ENCODE results near the gene PICK1.
"Not testable (repeated sequence)": the region's sequence is repeated elsewhere in the genome, so short reads cannot be mapped to it uniquely, and the experiment has no call there.

PICK1 gene

GRCh38 chr22:38097557-38098409 lies 40.6 kb downstream of the PICK1 start:
- DNase-seq = peak; percentile 9

- DNase-seq = peak; percentile 44
Observed at GRCh38 chr22:38098410-38099249, 41.4 kb downstream of the PICK1 start.

- DNase-seq = no peak
Observed at GRCh38 chr22:38103641-38104040, 46.4 kb downstream of the PICK1 start.

- no peak for DNase-seq
Observed at GRCh38 chr22:38104084-38104483, 46.9 kb downstream of the PICK1 start.

- no peak for DNase-seq
Observed at GRCh38 chr22:38106814-38107578, 49.8 kb downstream of the PICK1 start.

- DNase-seq = no peak
Observed at GRCh38 chr22:38107692-38108515, 50.7 kb downstream of the PICK1 start.

GRCh38 chr22:38108561-38109319 lies 51.5 kb downstream of the PICK1 start:
- DNase-seq = no peak

- no peak for DNase-seq
Observed at GRCh38 chr22:38109371-38110001, 52.3 kb downstream of the PICK1 start.

- no peak for DNase-seq
Observed at GRCh38 chr22:38110008-38110862, 53.0 kb downstream of the PICK1 start, which contains the start of gene BAIAP2L2. TSS of gene BAIAP2L2 (minus strand) at chr22:38110684. CDS start at chr22:38110525, 159 bp downstream.

GRCh38 chr22:38110863-38111852 lies 54.0 kb downstream of the PICK1 start:
- DNase-seq = no peak

- DNase-seq = no peak
Observed at GRCh38 chr22:38111925-38112355, 54.7 kb downstream of the PICK1 start.

- no peak for DNase-seq
Observed at GRCh38 chr22:38112381-38112780, 55.2 kb downstream of the PICK1 start.

GRCh38 chr22:38114484-38115398 lies 57.5 kb downstream of the PICK1 start:
- peak; percentile 79 for DNase-seq

- DNase-seq = no peak
Observed at GRCh38 chr22:38115423-38116205, 58.4 kb downstream of the PICK1 start.

GRCh38 chr22:38117556-38117955 lies 60.4 kb downstream of the PICK1 start:
- DNase-seq = not testable (repeated sequence)

GRCh38 chr22:38118182-38118581 lies 61.0 kb downstream of the PICK1 start:
- no peak for DNase-seq
